HG02938 (cell line): Measurements from ENCODE around the gene HNRNPUL1.
"Not testable (repeated sequence)": the region's sequence is repeated elsewhere in the genome, so short reads cannot be mapped to it uniquely, and the experiment has no call there.

Source experiments
- ATAC-seq: cut with Tn5 transposase; IDR thresholded peaks from one replicate; pipeline ENCODE4 v1.9.1; 2021; ENCODE audit warnings: mild to moderate bottlenecking, moderate library complexity; ENCODE audit not compliant: unreplicated experiment

HNRNPUL1 gene

DNA sequence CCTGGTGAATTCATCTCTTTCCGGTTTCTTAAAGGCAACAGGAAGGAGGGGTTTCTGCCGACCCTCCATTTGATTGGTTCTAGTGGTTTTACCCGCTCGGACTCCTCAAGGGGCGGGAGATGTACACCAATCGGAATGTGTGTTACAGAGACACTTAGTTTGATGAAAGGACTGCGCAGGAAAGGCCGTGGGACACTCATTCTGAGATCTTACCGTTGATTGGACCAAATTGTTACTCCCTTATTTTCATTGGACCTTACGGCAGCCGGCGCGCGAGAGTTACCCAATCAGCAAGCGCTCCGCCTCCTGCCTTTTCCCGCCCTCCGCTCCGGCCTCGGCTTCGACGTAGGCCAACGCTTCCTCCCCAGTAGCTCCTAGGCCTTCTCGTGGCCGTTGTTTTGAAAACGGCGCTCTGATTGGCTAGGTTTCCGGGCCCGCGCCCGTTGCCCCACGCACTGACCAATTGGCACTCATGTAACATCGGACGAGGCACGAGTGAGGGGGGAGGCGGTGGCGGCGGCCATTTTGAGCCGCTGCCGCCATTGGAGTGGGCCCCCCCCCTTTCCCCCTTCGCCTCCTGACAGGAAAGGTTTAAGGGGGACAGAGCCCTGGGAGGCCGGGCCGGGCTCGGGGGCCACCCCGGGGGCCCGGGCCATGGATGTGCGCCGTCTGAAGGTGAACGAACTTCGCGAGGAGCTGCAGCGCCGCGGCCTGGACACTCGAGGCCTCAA is at the start of gene HNRNPUL1:
TSS of gene HNRNPUL1 (plus strand) at position 523 of the 731 bp plus-strand sequence. CDS start at position 655, 132 bp downstream.
- ATAC-seq = peak; percentile 58

DNA sequence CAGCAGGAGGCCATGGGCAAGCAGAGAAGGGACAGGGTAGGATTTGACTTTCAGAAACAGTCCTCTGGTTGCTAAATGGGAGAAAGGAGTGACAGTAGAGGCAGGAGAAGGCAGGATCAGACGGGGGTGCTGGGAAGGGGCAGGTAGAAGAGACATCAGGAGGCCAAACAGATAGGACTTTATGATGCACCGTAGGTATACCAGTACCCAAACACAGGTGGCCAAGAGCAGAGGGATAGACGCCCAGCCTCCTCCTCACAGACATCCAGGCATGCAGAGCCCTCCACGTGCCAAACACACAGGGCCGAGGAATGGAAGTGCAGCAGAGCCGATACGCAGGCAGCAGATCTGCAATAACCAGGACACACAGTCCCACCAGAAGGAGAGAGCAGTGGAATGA is 46.4 kb upstream of the HNRNPUL1 start:
- ATAC-seq = no peak

DNA sequence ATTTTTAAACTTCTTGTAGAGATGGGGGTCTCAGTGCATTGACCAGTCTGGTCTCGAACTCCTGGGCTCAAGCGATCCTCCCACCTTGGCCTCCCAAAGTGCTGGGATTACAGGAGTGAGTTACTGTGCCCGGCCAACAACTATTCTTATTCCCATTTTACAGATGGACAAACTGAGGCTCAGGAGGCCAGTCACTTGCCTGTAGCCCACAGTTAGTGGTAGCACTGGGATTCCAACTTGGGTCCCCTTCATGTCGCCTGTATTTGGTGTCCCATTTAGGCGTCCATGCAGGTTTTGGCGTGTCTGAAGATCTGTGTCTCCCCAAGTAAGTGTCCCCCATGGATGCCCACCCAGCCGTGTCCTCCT is 45.9 kb upstream of the HNRNPUL1 start:
- ATAC-seq = no peak

DNA sequence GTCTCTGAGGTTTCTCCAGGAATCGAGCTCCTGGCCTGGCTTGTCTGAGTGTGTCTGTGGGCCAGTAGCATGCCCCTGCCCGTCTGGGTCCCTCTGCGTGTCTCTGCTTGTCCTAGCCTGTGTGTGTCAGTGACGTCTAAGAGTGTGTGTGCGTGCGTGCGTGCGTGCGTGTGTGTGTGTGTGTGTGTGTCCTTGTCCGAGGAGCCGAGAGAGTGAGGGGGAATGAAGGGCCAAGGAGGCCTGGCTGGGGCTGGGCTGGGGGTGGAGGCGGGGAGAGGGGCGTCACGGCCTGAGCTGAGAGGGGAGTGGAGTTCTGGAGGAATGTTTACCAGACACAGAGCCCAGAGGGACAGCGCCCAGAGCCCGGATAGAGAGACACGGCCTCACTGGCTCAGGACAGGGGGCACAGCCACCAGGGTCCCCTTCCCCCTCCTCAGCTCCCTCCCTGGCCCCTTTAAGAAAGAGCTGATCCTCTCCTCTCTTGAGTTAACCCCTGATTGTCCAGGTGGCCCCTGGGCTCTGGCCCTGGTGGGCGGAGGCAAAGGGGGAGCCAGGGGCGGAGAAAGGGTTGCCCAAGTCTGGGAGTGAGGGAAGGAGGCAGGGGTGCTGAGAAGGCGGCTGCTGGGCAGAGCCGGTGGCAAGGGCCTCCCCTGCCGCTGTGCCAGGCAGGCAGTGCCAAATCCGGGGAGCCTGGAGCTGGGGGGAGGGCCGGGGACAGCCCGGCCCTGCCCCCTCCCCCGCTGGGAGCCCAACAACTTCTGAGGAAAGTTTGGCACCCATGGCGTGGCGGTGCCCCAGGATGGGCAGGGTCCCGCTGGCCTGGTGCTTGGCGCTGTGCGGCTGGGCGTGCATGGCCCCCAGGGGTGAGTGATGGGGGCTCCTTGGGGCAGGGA is 45.3 kb upstream of the HNRNPUL1 start, which contains the start of gene AXL:
TSS of gene AXL (plus strand) at position 609 of the 893 bp plus-strand sequence. CDS start at position 779, 170 bp downstream.
- no peak for ATAC-seq

DNA sequence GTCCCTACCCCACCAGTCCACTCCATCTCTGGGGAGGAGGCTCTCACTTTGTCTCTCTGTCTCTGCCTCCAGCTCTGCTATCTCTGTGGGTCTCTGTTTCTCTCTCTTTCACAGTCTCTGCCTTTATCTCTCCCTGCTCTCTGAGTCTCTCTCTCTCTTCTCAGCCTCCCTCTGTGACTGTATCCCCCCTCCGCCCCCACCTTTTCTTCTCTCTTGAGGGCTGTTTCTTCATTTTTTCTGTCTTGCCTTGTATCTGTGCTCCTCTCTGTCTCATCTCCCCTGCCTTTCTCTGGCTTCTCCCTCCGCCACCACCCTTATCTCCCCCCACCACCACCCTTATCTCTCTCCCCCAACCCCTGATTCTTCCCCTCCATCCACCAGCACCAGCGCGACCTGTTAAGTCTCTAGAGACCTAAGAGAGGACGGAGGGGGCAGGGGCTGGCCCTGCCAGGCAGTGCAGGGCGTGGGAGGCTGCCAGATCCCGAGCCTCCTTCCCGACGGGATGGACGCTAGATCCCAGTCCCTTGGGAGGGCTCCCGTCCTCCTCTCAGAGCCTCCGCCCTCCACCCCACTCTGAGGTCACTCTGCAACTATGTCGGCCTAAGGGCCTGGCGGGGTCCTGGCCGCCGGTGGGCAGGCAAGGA is 44.1 kb upstream of the HNRNPUL1 start:
- no peak for ATAC-seq

DNA sequence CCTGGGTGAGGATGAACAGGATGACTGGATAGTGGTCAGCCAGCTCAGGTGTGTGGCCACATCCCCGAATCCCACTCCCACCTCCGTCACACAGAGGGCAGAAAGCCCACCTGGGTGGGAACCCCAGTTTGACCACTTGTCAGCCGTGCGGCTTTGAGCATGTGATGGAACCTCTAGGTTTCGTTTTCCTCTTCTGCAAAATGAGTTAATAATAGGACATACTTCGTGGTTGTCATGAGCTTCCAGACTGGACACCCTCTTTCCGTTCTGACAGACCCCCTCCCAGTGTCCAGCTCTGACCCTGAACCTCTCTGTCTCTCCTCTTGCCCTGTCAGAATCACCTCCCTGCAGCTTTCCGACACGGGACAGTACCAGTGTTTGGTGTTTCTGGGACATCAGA is 43.4 kb upstream of the HNRNPUL1 start:
- no peak for ATAC-seq

DNA sequence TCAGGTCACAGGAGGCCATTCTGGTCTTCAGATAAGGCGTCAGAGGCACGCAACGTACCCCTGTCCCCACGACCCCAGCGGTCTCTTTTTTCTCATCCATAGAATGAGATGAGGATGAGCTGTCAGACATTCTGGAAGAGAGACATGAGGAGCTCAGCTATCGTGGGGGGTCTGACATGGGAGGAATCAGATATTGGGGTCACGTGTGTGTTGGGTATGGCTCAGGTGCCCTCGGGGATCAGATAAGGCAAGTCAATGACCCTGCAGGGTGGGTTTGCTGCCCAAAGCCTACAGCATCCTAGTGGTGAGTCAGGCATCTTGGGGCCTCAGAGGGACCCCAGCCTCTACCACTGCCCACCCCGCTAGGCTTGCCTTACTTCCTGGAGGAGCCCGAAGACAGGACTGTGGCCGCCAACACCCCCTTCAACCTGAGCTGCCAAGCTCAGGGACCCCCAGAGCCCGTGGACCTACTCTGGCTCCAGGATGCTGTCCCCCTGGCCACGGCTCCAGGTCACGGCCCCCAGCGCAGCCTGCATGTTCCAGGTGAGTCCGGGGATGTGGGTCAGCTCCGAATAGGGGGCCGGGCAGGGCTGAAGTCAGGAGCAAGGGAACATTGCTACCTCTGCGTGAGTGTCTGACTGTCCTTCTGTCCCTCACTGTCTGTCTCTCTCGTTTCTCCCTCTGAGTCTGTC is 42.5 kb upstream of the HNRNPUL1 start:
- no peak for ATAC-seq

DNA sequence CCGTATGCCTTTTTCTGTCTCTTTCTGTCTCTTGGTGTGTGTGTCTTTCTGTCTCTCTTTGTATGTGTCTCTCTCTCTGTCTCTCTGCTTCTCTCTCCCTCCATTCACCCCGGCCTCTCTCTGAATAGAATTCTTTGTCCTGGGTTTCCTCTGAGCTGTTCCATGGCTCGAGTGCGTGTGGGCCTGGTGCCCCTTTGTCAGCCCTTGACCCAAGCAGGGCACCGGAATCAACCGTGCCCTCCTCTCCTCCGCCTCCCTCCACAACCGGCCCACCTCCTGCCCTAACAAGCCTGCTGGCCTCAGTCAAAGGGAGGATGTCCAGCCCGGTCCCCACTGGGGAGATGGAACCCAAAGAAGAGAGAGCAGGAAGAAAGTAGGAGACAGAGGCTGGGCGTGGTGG is 41.9 kb upstream of the HNRNPUL1 start:
- no peak for ATAC-seq

DNA sequence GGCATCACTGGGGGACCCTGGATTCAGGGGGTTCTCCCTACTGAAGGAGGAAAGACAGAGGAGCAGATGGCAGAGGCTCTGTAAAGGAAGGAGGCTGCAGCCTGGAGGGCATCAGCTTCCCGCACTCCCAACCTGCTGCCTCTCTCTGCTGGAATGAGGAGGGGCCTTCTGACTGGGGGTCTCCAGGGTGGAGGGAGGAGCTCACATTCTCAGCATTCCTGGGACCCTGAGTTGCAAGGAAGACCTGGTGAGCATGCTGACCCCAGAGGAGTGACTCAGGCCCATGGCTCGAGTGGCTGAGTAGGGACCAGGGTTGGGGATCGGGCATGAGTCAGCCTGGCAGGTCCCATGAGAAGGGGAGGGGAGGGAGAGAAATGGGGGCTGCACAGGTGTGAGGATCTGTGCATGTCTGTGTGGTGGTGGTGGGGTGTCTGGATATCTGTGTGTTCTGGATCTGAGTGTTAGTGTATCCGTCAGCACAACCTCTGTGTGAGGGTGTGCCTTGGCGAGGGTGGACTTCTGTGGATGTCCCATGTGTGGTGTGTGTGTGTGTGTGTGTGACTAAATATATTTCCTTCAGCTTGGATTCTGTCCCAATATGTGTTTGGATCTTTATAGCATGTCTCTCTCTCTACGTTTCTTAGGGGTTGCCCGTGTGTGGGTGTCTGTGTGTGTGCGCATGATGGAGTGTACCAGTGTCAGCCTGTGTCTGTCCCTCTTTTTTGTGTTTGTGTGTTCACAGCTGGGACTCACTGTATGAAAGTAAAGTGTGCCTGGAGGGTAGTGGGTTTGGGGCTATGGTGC is 40.5 kb upstream of the HNRNPUL1 start:
- ATAC-seq = no peak

DNA sequence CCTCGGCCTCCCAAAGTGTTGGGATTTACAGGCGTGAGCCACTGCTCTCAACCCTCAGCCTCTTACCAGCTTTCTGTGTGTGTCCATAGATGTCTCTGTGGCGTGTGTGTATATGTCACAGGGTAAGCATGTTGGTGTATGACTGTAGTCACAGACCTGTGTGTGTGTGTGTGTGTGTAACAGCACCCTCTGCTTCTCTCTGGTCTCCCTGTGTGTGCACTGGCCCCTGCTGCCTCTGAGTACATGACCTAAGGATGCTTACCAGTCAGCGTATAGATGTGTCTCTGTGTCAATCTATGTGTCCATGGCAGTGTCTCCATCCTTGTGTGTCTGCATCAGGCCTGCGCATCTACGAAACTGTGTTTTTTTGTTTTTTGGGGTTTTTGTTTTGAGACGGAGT is 39.5 kb upstream of the HNRNPUL1 start:
- ATAC-seq = no peak

DNA sequence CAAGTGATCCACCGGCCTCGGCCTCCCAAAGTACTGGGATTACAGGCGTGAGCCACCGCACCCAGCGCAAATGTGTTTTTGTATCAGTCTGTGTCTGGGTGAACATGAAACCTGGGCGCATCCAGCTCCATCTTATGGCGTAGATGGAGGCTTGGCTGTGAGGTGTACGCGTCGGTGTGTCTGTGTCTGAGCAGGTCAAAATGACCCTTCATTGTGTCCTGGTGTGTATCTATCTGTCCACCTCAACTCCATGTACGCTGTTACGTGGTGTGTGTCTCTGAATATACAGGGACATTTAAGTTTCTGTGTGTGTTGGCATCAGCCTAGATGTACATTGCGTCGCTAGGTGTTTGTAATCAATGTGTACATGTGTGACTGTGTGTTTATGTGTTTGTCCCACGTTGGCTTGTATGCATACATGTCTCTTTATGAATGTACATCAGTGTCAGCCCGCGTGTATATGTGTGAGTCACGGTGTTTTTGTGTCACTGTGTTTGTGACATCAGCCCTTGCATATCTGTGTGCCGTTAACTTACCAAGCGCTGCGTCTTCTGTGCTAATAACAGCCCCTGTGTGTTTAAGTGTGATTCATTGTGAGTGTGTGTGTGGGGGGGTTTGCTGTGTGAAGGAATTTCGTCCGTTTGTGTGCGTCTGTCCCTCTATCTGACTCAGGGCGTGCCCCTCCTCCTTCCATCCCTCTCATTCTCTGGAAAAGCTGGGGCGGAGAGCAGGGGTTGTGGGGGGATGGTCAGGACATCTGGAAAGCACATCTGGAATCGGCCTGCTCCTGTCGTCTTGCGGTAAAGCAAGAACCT is 38.7 kb upstream of the HNRNPUL1 start:
- ATAC-seq = no peak

DNA sequence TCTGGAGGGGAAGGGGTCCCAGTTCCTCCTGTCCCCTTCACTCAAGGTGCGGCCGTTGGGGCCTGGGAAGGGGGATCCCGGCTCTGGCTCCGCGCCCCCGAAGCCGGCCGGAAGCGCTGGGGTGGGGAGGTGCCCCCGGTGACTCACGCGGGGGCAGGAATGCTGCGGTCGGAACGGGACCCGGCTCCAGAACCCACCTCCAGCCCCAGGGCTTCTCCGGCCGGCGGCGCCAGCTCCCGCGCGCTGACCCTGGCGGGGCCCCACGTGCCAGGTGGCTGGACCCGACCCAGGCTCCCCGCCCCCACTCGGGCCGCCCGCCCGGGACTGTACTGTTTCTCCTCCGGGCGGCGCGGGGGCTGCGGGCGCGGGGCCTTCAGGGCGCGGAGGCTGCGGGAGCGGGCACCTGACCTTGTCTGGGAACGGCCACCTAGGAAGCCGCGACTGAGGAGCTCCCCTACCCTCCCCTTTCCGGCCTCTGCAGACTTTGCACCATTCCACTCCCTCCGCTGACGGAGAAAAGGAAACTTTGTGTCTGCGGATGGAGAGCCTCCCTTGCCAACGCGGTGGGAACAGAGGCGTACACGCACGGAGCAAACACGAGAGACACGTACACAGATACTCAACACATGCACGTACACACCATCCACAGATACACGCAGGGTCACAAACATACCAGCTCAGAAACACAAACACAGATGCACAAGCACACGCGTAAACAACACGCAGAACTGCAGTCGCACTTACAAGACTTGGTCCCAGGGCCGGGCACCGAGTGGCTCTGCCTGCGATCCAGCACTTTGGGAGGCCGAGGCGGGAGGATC is 37.9 kb upstream of the HNRNPUL1 start:
- ATAC-seq = no peak

DNA sequence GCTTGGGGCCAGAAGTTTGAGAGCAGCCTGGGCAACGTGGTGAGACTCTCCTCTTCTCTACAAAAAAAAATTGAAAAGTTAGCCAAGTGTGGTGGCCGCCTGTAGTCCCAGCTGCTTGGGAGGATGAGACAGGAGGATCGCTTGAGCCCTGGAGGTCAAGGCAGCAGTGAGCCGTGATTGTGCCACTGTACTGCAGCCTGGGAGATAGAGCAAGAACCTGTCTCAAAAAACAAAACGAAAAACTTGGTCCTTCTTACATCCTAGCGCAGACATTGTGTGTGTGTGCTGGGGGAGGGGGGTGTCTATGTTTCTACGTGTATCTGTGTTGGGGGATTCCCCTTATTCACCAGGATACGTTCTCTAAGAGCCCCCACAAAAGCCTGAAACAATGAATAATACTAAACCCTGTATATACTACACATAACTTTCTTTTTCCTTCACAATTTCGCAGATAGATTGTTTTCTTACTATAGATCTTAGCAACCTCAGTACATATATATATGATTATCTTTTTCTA is 37.2 kb upstream of the HNRNPUL1 start:
- no peak for ATAC-seq

DNA sequence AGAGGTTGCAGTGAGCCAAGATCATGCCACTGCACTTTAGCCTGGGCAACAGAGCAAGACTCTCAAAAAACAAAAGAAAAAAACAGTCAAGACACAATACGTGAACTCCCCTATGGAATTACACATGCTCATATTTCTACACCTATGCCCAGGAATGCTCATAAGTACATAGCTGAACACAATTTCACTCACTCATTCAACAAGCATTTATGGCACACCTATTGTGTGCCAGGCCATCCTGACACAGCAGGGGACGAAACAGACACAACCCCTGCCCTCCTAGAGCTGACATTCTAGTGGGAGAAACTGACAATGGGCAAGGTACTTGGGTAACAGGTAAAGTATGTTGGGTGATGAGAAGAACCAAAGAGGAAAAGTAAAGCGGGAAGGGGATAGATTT is 35.7 kb upstream of the HNRNPUL1 start:
- ATAC-seq = no peak

DNA sequence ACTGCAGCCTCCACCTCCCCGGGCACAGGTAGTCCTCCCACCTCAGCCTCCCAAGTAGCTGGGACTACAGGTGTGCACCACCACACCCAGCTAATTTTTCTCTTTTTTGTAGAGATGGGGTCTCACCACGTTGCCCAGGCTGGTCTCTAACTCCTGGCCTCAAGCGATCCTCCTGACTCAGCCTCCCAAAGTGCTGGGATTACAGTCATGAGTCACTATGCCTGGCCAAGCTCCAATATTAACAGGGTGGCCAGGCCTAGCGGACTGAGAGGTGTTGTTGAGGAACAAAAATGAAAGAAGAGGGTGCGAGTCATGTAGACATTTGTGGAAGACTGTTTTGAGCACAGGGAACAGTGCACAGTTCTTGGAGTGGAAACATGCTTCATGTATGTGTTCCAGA is 34.8 kb upstream of the HNRNPUL1 start:
- ATAC-seq = not testable (repeated sequence)

DNA sequence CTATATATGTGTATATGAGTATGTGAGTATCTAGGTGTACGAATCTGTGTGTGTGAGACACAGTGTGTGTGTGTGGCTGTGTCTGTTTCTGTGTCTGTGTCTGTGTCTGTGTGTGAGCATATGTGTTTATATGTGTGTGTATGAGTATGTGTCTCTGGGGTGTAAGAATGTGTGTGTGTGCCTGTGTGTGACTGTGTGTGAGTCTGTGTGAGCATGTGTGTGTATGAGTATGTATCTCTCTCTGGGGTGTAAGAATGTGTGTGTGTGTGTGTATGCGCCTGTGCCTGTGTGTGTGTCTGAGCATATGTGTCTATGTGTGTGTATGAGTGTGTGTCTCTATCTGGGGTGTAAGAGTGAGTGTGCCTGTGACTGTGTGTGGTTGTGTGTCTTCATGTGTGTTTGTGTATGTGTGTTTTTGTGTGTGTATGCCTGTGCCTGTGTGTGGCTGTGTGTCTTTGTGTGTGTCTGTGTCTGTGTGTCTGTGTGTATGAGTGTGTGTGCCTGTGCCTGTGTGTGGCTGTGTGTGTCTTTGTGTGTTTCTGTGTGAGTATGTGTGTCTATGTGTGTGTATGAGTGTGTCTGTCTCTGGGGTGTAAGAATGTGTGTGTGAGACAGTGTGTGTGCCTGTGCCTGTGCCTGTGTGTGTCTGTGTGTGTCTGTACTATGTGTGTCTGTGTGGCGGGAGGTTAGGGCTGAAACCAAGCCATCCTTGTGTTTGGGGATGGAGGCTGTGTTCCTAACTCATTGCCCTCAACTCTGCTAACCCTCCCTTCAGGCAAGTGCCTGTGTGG is 33.9 kb upstream of the HNRNPUL1 start:
- no peak for ATAC-seq

DNA sequence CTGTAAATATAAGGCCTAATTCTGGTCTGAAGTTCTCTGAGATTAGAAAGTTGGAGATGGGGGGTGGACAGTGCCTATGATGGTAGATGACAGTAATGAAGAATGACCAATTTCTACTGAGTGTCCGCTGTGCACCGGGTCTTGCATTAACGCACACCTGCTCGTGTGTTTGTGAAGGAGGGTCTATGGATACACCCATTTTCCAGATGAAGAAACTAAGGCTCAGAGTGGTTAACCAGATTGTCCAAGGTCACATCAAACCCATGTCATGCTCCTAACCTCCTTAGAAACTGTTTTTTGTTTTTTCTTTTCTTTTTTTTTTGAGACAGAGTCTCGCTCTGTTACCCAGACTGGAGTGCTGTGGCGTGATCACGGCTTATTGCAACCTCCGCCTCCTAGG is 31.5 kb upstream of the HNRNPUL1 start:
- no peak for ATAC-seq
